HG02885 (cell line): Measurements from ENCODE around the gene FN3K.

Experiments used
- ATAC-seq: cut with Tn5 transposase; IDR thresholded peaks from one replicate; pipeline ENCODE4 v1.9.1; 2021; ENCODE audit warnings: mild to moderate bottlenecking; ENCODE audit not compliant: unreplicated experiment, poor library complexity

The FN3K gene

GRCh38 chr17:82703036-82703745, 32.2 kb upstream of the FN3K start:
- no peak for ATAC-seq

GRCh38 chr17:82703935-82704865, 31.2 kb upstream of the FN3K start:
- no peak for ATAC-seq

- ATAC-seq: no peak
Measured at GRCh38 chr17:82704886-82705285, 30.5 kb upstream of the FN3K start.

- ATAC-seq: no peak
Measured at GRCh38 chr17:82705756-82706155, 29.7 kb upstream of the FN3K start.

- ATAC-seq: no peak
Measured at GRCh38 chr17:82709024-82709675, 26.3 kb upstream of the FN3K start.

GRCh38 chr17:82709676-82710498, 25.5 kb upstream of the FN3K start:
- ATAC-seq: no peak

GRCh38 chr17:82710499-82711232, 24.7 kb upstream of the FN3K start:
- no peak for ATAC-seq

GRCh38 chr17:82713071-82713723, 22.2 kb upstream of the FN3K start:
- ATAC-seq: no peak

GRCh38 chr17:82716203-82717010, 19.0 kb upstream of the FN3K start, which contains the start of gene FN3KRP:
TSS of gene FN3KRP (plus strand) at chr17:82716706. CDS start at chr17:82716756, 50 bp downstream.
- peak; percentile 74 for ATAC-seq

- no peak for ATAC-seq
Measured at GRCh38 chr17:82718986-82719685, 16.3 kb upstream of the FN3K start.

GRCh38 chr17:82720204-82720603, 15.2 kb upstream of the FN3K start:
- ATAC-seq: no peak

- ATAC-seq: no peak
Measured at GRCh38 chr17:82722341-82723013, 12.9 kb upstream of the FN3K start.

GRCh38 chr17:82723169-82723807, 12.1 kb upstream of the FN3K start:
- ATAC-seq: no peak

- ATAC-seq: no peak
Measured at GRCh38 chr17:82726427-82726826, 9.0 kb upstream of the FN3K start.

- no peak for ATAC-seq
Measured at GRCh38 chr17:82729479-82730260, 5.7 kb upstream of the FN3K start.
